Epidermal melanocyte (primary cell): ENCODE results near the gene RALGAPA2.

Source experiments
- DNase-seq: peaks from one replicate; pipeline ENCODE4 v3.0.0; 2011; ENCODE audit warnings: low spot score; ENCODE audit not compliant: insufficient read length

RALGAPA2 gene

GRCh38 chr20:20721489-20721888 lies 9.0 kb upstream of the RALGAPA2 start:
- no peak for DNase-seq

- no peak for DNase-seq
Measured at GRCh38 chr20:20720158-20720557, 7.7 kb upstream of the RALGAPA2 start.

- no peak for DNase-seq
Measured at GRCh38 chr20:20719411-20719810, 7.0 kb upstream of the RALGAPA2 start.

- DNase-seq = no peak
Measured at GRCh38 chr20:20713244-20713765, 861 bp upstream of the RALGAPA2 start.

GRCh38 chr20:20712004-20712473 lies 405 bp downstream of the RALGAPA2 start:
- DNase-seq = no peak

- DNase-seq = no peak
Measured at GRCh38 chr20:20711413-20711812, 1.0 kb downstream of the RALGAPA2 start.

- no peak for DNase-seq
Measured at GRCh38 chr20:20710443-20711315, 1.8 kb downstream of the RALGAPA2 start.

GRCh38 chr20:20709887-20710286 lies 2.6 kb downstream of the RALGAPA2 start:
- DNase-seq = no peak

- DNase-seq = no peak
Measured at GRCh38 chr20:20706285-20706684, 6.2 kb downstream of the RALGAPA2 start.

- no peak for DNase-seq
Measured at GRCh38 chr20:20702330-20703245, 9.9 kb downstream of the RALGAPA2 start.

- DNase-seq = no peak
Measured at GRCh38 chr20:20699917-20700316, 12.5 kb downstream of the RALGAPA2 start.

- no peak for DNase-seq
Measured at GRCh38 chr20:20699144-20699543, 13.3 kb downstream of the RALGAPA2 start.

GRCh38 chr20:20697325-20697845 lies 15.1 kb downstream of the RALGAPA2 start:
- no peak for DNase-seq

GRCh38 chr20:20695250-20695816 lies 17.1 kb downstream of the RALGAPA2 start:
- no peak for DNase-seq

GRCh38 chr20:20694591-20694990 lies 17.9 kb downstream of the RALGAPA2 start:
- DNase-seq = no peak

GRCh38 chr20:20692587-20692986 lies 19.9 kb downstream of the RALGAPA2 start:
- no peak for DNase-seq

GRCh38 chr20:20691477-20692235 lies 20.8 kb downstream of the RALGAPA2 start:
- no peak for DNase-seq

GRCh38 chr20:20690676-20691476 lies 21.6 kb downstream of the RALGAPA2 start:
- no peak for DNase-seq

- no peak for DNase-seq
Measured at GRCh38 chr20:20687319-20687718, 25.1 kb downstream of the RALGAPA2 start.

- DNase-seq = no peak
Measured at GRCh38 chr20:20685635-20686034, 26.8 kb downstream of the RALGAPA2 start.
